NCI-H146 treated with DMSO at 0.1 percent for 48 hours (cell line): Measurements from ENCODE around the gene FGFBP3.
"Not testable (repeated sequence)": the region's sequence is repeated elsewhere in the genome, so short reads cannot be mapped to it uniquely, and the experiment has no call there.

Experiments used
- DNase-seq: peaks from one replicate; lab custom pipeline; 2025; ENCODE audit not compliant: unreplicated experiment; lab: John Stamatoyannopoulos, UW

The FGFBP3 gene

DNA sequence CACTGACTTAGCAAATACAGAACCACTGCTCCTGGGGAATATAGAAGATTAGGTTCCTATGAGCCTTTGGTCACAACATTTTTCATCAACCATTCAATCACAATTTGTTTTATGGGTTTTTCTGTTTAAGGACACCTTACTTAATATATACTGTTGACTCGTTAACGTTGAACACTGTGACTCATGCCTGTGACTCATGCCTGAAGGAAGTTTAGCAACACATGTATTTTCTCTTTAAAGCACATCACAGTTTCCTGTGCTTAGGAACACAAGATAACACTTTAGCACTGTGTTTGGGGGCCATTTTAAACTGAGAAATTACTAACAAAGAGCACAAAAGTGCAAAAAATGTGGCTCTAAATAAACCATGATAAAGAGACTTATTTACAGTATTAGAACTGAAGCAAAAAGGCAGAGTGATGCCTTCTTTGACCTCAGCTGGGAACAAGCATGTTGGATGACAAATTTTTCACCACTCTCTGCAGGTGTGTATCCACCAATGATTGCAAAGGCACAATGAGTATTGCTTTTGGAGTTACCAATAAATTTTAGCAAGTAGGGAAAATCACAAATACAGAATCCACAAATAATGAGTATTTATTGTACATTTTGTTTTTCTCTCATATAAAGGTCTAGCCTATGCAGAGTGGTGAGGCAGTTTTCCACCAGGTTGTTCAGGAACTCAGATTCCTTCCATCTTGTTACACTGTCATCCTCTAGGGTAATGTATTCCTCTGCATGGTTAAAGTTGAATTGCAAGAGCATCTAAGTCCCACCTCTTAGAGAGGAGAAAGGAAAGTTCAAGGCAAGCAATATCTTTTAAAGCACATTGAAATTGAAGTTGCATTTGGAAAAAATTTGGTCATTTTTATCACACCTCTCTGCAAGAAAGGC, 7.3 kb downstream of the FGFBP3 start:
- DNase-seq: no peak

DNA sequence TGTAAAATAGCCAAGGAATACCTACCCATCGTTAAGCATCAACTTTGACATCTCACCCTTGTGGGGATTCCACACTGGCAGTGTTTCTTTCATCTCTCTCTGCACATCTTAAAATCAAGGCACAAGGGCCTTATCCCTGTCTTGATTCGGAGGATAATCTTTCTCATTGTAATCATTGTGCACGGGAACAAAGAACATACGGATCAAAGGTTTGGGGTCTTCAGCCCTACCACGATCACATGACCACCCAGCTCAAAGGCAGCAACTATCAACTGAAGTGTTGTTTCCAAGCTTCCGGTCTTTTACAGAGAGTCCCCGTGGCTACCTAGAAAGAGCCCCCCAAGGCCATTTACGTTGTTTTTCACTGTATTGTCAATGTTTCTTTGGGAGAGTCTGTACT, 11.9 kb downstream of the FGFBP3 start:
- DNase-seq: no peak

DNA sequence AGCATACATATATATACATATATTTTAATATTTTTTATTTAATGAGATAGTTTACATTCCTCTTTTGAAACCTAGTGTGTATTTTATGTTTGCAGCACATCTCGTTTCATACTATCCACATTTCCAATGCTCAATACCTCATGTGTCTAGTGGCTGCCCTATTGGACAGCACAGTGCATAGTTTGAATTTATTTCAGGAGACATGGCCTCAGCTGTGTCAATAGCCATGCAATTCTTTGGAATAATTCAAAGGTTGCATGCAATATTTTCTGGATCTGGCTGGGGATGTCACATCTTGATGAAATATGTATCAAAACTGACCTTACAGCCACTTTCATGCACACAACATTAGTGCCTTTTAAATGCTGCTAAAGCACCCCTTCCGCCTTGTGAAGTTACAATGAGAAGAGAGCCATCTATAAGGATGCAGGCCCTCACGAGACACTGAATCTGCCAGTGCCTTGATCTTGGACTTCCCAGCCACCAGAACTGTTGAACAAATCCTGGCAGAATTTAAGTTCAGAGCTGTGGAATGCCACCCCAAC, 13.0 kb downstream of the FGFBP3 start:
- DNase-seq: no peak

DNA sequence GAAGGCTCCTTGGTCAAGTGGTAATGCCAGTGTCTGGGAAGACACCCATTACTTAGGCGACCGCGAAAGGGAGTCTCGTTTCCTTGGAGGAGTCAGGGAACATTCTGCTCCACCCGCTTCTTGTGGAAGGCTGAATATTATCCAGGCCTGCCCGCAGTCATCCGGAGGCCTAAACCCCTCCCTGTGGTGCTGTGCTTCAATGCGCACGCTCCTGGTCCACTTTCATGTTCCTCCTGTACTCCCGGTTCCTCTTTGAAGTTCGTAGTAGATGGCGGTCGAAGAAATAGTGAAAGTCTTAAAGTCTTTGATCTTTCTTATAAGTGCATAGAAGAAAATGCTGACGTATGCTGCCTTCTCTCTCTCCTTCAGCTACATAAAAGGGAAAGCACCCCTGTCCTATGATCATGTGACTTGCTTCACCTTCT, 15.0 kb downstream of the FGFBP3 start:
- DNase-seq: not testable (repeated sequence)

DNA sequence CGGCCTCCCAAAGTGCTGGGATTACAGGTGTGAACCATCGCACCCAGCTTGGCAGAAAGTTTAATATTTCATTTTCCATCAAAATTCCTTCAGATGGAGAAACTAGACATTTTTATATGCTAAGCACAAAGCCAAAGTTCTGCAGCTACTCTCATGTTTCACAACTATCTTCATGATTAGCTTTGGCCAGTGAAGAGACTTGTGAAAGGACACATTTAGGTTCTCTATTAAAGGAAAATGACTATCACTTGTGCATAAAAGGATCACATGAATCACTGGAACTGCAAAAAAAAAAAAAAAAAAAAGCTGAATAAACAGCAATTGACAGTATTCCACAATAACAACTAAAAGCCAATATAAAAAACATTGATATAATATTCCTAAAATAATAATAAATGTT, 16.2 kb downstream of the FGFBP3 start:
- DNase-seq: no peak

DNA sequence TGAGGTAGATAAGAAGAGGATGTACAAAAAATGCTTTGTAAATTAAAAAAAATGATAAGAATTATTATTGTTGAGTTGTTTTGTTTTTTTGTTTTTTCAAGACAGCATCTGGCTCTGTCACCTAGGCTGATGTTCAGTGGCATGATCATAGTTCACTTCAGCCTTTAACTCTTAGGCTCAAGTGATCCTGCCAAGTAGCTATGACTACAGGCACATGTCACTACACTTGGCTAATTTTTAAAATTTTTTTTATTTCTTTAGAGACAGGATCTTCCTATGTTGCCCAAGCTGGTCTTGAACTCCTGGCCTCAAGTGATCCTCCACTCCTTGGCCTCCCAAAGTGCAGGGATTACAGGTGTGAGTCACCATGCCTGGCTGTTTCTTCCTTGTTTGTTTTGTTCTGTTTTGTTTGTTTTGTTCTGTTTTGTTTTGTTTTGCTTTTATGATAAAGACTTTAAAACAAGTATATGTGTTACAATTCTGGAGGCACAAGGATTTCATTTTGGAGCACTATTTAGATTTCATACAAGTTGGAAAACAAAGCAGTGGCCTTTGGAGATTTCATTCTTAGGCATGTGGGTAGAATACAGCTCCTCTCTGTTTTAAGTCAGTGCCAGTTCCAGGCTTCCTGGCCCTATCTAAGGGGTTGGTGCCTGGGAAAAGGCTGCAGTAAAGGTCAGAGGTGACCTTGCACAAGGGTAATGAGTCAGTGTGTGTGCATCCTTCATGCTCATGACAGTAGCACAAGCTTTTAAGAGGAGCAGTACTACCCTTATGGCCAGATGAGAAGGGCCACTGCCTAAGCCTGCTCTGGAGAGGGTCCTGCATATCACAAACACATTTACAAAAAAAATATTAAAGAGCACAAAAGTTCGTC, 17.9 kb downstream of the FGFBP3 start:
- DNase-seq: no peak

DNA sequence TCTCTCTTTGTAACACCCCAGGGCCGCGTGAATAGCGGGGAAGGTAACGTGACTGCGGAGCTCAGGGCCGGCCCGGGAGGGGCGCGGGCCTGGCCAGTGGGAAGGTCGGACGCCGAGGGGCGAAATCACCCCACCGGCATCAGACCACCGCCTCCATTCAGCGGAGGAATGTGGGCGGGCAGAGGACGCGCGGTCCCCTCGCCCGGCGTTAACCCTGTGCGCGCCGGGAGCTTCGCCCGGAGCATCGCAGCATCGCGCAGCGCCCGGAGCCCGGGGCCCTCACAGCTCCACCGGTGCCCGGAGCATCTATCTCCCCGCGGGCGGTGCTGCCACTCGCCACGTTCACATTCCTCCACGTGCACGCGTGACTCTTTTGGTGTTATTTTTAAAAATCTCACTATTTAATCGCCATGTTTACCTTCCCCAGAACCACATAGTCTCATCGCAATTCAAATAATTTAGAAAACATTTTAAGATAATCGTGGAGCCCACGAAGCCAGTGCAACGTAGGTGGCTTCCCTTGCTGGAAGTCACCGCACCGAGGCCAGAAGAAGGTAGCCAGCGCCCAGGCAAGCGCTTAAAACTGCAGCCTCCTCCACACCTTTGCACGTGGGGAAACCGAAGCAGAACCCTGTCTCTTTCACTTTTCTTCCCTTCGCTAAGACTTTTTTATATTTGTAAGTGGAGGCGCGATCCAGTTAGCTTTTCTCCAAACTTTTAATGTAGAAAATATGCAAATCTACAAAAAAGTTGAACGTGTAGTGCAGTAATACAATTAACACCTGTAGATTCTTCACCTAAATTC, 21.8 kb downstream of the FGFBP3 start:
- DNase-seq: peak; percentile 72

DNA sequence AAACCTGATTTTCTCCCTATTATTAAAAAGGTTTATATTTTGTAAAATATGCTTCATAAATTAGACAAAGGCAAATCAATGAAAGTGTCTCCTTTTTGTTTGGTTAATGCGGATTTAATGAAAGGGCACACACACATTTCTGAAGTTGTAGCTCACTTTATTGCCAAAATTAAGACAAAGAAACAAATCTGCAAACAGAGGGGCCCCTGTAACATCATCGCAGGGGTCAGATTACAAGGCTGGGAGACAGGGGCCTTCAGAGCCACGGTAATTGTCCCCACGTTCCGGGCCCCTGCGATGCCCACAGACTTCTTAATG, 22.4 kb downstream of the FGFBP3 start:
- DNase-seq: no peak

DNA sequence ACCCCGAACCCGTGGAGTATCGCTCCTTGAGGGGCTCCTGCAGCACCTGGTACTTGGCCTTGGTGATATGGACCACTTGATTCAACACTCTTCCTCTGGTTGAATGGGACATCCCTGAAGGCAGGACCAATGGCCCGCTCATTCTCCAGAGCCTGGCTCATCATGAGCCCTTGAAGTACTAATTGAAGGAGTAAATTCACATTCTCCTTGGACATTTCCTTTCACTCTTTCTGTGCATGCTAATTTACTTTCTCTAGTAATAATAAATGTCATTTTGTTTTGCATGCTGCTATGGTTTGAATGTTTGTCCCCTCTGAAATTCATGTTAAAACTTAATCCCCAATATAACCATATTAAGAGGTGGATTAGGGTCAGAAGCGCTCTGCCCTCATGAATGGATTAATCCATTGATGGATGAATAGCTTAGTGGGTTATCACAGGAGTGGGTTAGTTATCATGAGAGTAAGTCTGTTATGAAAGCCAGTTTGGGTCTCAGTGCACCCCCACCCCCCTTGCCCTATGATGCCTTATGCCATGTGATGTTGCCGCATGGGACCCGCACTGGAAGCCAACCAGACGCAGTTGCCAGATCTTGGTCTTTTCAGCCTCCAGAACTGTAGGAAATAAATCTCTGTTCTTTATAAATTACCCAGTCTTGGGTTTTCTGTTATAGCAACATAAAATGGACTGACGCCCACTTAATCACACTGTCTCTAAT, 23.8 kb downstream of the FGFBP3 start:
- no peak for DNase-seq

DNA sequence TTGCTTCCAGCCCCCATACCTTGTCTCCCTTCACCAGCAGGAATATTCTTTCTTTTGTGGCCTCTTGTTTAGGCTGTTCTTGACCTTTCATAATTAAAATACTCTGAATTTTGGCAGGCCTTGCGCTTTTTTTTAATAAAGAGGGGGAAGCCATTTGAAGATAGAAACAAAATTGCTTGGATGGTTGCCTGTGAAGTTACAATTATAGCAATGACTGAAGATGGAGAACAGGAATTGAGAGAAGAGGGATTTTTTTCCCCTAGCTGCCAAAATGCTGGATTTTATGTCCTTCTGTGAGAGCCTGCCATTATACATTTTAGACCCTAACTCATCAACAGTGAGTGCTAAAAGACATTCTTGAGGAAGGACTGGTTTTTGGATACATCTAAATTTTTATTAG, 24.8 kb downstream of the FGFBP3 start:
- no peak for DNase-seq

DNA sequence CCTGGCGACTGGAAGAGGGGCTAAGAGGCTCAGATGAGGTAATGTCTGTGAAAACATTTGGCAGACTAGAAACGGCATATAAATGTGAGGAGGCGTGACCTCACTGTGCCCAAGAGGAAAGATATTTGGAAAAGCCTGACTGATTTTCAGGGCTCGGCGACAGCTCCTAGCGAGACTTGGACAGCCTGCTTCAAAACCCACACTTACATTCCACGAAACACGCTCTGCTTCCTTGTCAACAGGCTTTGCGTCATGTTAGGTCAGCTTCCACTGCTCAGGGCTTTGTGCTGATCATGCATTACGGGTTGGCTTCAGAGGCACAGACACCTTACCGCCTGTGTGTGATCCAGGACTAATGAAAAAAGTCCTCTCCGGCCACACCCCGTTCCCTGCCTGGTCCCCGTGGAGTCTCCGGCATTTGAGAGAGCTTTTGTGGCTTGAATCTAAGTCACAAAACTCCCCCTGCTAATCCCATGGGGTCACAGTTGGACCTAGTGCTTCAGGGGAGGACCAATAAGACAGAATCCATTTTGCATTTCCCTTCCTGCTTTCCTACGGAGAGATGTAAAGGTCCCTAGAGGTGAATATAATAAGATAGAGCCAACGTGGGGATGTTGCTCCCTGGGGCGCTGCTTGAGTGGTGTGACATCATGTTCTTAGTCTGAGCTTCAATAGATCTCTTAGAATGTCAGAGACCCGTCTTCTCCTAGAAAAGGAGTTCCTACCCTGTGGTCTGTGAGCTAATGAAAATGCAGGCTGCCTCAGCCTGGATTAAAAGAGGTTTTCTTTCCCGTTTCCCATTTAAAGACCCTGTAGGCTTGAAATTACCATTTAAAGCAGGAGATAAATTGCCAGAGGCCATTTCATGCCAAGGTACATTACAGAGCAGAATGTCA, 25.5 kb downstream of the FGFBP3 start:
- peak; percentile 72 for DNase-seq

DNA sequence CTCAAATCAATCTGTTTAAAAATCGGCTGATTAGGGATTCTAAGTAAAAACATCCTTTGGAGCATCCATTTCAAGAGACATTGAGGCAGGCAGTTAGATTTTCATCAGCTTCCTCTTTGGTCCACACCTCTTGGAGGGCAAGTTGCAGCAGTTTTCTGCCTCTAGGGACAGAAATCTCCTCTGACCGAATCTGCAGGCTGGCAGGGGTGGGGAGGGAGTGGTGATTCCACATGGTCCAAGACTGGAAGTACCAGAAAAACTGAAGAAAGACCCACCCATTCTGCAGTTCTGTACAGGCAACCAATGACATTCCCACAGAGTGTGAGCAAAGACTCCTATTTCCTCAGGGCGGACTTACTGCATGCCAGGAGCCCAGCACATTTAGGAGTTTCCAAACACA, 29.0 kb downstream of the FGFBP3 start:
- DNase-seq: no peak

DNA sequence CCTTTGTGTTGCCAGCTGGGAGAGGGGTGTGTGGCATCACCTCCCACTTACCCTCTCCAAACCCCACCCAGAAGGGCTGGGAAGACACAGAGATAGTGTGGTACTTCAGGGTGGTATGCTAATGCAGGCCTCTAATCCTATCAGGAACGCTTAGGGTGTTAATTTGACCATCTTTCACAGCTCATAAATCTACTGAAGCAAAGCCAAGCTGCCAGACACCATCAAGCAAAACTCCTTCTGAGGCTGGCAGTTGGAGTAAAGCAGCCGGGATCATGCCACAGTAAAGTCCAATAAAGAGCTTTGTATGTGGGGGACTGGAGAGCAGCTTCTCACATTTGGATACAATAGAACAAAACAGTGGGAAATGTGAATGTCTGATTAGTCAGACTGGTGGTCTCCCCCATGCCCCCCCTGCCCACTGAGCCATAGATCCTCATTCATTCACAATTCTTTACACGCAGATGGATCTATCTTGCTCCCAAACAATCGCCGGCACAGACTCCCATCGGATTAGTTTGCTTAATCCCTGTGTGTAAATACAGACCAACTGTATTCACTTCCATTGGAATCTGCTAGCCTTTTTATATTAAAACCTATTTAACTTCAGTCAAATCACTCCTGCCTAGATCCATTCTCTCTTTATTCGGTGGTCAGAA, 29.6 kb downstream of the FGFBP3 start:
- no peak for DNase-seq

DNA sequence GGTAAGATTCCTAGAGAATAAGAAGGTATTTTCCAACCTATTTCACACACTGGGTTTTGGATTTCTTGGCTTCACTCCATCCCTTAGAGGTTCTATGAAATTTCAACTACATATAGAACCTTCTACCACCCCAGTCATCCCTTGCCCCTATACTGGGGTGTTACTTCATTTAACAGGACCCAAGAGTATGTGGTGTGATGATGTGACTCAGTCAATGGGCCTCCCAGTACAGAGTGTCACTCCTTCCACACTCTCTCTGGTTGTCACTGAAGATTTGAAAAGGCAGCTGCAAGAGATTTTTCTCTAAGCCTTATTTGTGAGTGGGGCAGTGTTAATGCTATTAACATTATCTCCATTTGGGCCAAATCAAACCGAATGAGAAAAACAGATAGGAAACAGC, 33.5 kb downstream of the FGFBP3 start:
- DNase-seq: no peak

DNA sequence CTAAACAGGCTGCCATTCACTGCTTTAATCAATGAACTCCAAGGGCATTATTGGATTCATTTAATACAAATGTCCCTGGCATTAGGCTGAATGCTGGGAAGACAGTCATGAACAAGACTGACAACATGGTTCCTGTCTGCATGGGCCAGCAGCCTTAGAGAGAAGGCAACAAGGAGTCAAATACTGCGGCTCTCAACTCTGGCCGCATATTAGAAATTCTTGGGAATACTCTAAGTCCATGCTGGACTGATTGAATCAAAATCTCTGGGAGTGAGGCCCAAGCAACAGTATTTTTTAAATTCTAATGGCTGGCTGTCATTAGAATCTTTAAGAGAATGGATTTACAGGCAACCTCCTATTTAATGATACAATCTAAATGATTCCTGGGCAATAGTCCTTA, 34.1 kb downstream of the FGFBP3 start:
- no peak for DNase-seq

DNA sequence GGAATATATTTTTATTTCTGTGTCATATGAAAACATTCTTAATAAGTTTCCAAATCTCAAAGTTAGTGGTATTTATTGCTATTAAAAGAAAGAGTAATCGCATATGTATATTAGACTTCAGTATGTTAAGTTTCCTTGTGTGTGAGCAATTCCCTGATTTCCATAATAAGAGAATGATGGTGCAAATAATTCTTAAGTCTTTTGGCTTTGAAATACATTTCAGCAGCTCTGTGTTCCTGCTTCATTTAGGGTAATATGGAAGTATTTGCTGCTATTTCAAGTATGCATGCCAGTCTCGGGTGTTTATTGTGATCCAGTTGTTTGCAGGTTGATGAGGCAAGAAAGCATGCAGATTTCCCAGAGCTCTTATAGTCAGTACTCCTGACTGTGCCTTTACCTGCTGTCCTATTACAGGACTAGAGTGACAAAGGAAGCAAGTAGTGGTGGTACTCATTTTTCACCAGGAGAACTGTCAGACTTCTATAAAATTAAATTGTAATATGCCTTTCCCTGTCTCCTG, 43.7 kb downstream of the FGFBP3 start:
- no peak for DNase-seq

DNA sequence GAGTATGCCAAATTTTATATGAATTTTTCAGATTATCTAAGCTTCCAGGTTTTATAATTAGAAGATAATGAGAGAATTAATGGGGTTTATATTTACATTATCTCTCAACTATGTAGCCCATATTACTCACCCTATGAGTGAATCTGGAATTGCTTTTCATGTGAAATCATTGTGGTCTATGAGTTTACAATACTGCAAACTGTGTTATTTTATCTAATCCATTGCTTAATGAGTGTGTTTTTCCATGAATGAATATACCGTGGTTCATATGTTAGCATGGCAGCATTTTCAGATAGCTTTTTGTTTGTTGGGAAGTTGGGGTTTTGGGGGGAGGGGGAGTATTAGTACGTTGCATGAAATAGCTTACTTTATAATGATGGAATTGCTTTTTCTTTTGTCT, 44.5 kb downstream of the FGFBP3 start:
- no peak for DNase-seq

DNA sequence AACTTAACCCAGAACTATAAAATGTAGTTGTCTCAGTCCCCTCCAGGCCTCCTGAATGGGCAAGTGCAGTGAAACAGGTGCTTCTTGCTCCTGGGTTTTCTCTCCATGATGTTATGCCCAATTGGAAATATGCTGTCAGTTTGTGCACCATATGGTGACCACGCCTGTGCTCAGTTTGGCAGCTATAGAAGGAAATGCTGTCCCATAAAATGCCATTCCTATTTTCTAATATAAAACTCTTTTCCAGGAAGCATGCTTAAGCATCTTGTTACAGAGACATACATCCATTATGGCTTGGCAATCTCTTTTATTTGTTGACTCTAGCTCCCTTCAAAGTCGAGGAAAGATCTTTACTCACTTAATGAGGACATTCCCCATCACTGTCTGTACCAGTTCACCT, 45.2 kb downstream of the FGFBP3 start:
- no peak for DNase-seq

DNA sequence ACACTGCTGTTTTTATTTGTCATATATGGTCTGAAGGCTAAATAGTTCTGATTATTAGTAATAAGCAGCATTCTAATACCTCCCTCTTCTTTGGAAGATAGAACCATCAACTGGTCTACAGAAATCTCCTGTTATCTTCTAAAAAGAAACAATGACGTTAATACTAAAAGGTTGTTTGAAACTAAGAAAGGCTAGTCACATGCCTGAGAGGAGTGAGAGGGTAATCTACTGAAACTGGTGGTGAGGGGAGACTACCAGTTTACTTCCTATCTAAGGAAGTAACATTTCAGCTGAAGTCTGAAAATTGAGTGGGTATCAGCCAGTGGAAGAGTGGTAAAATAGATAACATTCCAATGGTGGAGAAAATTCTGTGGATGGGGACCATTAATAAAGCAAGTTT, 48.4 kb downstream of the FGFBP3 start:
- DNase-seq: no peak
